Suprapubic skin (tissue), 4 donors: Measurements from ENCODE around the gene SPR. TPM values are rescaled to one million over a fixed set of nuclear protein-coding genes. Genes with fewer than 3 reads are reported as not detected.

ENCODE experiments used
- DNase-seq, 2 donors: peaks; one replicate each; pipeline ENCODE4 v3.0.0-alpha.2; 2019; ENCODE audit warnings: low spot score in 2 of 2
- H3K27ac ChIP-seq: fragments of 200-600 bp; sonication (generic); one replicate; pipeline ENCODE4 v1.5.1; 2019
- H3K27me3 ChIP-seq: fragments of 200-600 bp; sonication (generic); one replicate; pipeline ENCODE4 v1.5.1; 2019
- H3K36me3 ChIP-seq: fragments of 200-600 bp; sonication (generic); one replicate; pipeline ENCODE4 v1.5.1; 2019
- H3K4me1 ChIP-seq: fragments of 200-600 bp; sonication (generic); one replicate; pipeline ENCODE4 v1.5.1; 2019
- H3K4me3 ChIP-seq: fragments of 200-600 bp; sonication (generic); one replicate; pipeline ENCODE4 v1.5.1; 2019; ENCODE audit warnings: mild to moderate bottlenecking
- H3K9me3 ChIP-seq: fragments of 200-600 bp; sonication (generic); one replicate; pipeline ENCODE4 v1.5.1; 2019
- EP300 ChIP-seq: sonication (generic); formaldehyde crosslinking; IDR thresholded peaks from one replicate; pipeline ENCODE4 v1.6.1; 2017; ENCODE audit warnings: antibody characterized with exemption
- POLR2A ChIP-seq, 2 donors: fragments of 450-650 bp; IDR thresholded peaks; one replicate each; pipeline ENCODE4 v1.6.1; 2017; ENCODE audit warnings: antibody characterized with exemption in 2 of 2, mild to moderate bottlenecking in 2 of 2, moderate library complexity in 2 of 2
- POLR2AphosphoS5 ChIP-seq, 3 donors: sonication (generic); formaldehyde crosslinking; IDR thresholded peaks; one replicate each; pipeline ENCODE4 v1.6.1; 2017; ENCODE audit warnings: antibody characterized with exemption in 3 of 3
- WGBS: methylation state at CpG from one replicate; pipeline ENCODE4 v1.1.5; 2018; 5-methylcytosine and 5-hydroxymethylcytosine counted together
- total RNA-seq, 4 donors: library from RNA; depleted of rRNA; stranded (reverse); fragments of >200 nt; gene quantifications; one replicate each; pipeline ENCODE4 v1.1.0, GENCODE V29; 2016
- TF ChIP-seq, protein P1 (sequence below), 2 donors: fragments of 200-600 bp in 1 of 2; fragments of 450-650 bp in 1 of 2; sonication (generic) in 1 of 2; IDR thresholded peaks; one replicate each; pipeline ENCODE4 v1.5.1; 2016 to 2019; ENCODE audit warnings: antibody characterized with exemption in 2 of 2, mild to moderate bottlenecking in 1 of 2, moderate library complexity in 1 of 2

SPR gene
- total RNA-seq: 10 to 100 TPM; 11.9 to 14.2 (median 14.1) TPM

DNA sequence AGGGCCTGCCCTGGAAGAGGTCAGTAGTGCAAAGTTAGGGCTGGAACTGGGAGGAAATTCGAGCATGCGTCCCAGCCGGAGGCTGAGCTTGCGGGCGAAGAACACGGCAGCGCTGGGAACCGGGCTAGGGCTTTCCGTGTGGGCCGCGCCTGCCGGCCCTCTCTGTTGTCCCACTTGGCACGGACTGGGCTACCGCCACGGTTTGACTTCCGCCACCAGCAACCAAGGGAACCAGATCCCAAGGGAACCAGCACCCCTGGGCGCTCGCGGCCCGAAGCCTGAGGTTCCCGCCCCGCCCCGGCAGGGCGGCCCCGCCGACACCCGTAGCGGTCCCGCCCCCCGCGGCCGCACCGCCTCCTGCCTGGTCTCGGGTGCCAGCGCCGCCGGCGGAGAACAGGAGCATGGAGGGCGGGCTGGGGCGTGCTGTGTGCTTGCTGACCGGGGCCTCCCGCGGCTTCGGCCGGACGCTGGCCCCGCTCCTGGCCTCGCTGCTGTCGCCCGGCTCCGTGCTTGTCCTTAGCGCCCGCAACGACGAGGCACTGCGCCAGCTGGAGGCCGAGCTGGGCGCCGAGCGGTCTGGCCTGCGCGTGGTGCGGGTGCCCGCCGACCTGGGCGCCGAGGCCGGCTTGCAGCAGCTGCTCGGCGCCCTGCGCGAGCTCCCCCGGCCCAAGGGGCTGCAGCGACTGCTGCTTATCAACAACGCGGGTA is at the start of gene SPR:
TSS of gene SPR (plus strand) at position 377 of the 708 bp plus-strand sequence. CDS start at position 402, 25 bp downstream.
- DNase-seq: peak in 1 of 2 donors; percentile 81

DNA sequence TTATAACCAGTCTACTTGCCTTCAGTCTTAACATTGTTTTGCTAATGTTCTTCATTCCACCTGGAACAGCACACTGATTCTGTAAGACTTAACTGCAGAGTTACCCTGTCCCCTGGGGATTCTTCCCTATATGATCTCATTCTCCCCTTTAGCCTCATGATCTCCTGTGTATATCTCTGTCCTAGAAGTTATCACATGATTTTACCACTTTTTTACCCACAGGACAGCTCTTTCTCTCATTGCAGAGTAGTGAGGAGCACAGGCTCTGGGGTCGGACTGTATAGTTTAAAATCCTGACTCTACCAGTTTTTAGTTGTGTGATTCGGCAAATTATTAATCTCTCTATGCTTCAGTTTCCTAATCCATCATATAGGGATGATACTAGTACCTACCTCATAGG is 47.1 kb upstream of the SPR start:
- H3K9me3 ChIP-seq: no peaks in the 10 kb centered on the region
- no peak overlapping the region for H3K4me3 ChIP-seq
- H3K27ac ChIP-seq: no peak overlapping the region
- WGBS: 97% methylated on average over 2 of the region's 2 CpGs
- H3K27me3 ChIP-seq: no peaks in the 10 kb centered on the region
- H3K36me3 ChIP-seq: no peaks in the 10 kb centered on the region
- TF ChIP-seq POLR2AphosphoS5 (IDR thresholded peaks at IDR 0.05) (no peak), EP300 (no peak)
- TF ChIP-seq, protein P1, sequence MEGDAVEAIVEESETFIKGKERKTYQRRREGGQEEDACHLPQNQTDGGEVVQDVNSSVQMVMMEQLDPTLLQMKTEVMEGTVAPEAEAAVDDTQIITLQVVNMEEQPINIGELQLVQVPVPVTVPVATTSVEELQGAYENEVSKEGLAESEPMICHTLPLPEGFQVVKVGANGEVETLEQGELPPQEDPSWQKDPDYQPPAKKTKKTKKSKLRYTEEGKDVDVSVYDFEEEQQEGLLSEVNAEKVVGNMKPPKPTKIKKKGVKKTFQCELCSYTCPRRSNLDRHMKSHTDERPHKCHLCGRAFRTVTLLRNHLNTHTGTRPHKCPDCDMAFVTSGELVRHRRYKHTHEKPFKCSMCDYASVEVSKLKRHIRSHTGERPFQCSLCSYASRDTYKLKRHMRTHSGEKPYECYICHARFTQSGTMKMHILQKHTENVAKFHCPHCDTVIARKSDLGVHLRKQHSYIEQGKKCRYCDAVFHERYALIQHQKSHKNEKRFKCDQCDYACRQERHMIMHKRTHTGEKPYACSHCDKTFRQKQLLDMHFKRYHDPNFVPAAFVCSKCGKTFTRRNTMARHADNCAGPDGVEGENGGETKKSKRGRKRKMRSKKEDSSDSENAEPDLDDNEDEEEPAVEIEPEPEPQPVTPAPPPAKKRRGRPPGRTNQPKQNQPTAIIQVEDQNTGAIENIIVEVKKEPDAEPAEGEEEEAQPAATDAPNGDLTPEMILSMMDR (IDR thresholded peaks at IDR 0.05): no peak
- no peaks in the 10 kb centered on the region for H3K4me1 ChIP-seq
- DNase-seq: no peak

More for the DNA sequence above, at the start of gene SPR:
- Histone ChIP-seq H3K36me3 (peaks cover 10% of the 10 kb centered on the region), H3K9me3 (no peaks in the 10 kb centered on the region), H3K27me3 (peaks cover 5% of the 10 kb centered on the region), H3K27ac (peak within 1 kb of the TSS; percentile 39), H3K4me1 (peaks cover 24% of the 10 kb centered on the region), H3K4me3 (peak within 1 kb of the TSS; percentile 60)
- 0% methylated on average over 13 of the region's 76 CpGs for WGBS
- TF ChIP-seq EP300 (no peak), POLR2AphosphoS5 (IDR thresholded peaks at IDR 0.05) (no peak), POLR2A (IDR thresholded peaks at IDR 0.05) (no peak)
- TF ChIP-seq, protein P1 (IDR thresholded peaks at IDR 0.05): no peak

DNA sequence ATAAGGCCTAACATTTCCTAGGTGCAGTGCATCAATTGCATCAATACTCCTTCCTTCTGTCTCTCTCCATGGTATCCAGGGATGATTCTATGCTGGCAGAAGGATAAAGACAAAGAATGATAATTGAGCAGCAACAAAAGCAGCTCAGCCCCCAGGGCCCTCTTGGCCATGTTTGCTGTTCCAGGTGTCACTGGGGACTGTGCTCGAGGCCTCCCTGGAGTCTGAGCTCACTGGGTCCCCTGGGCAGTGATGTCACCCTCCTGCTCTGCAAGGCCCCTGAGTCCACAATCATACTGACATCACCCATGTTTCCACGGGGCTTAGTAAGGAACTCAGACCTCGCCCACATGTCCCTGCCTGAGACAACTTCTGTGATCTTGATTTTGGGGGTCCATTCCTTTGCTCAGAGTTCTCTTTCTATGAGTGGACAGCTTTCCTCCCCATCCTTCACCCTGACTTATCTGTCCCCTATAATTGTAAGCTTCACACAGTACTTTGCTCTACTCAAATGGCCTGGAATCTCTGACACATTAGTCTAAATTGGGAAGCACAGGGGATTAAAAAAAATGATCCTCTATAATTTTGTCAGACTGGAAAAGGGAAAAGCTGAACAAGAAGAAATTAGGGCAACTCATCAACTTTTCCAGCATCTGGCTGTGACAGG is 45.6 kb upstream of the SPR start:
- no peaks in the 10 kb centered on the region for H3K4me1 ChIP-seq
- H3K36me3 ChIP-seq: no peaks in the 10 kb centered on the region
- H3K4me3 ChIP-seq: no peak overlapping the region
- WGBS: 71% methylated on average over 3 of the region's 3 CpGs
- no peak for DNase-seq
- TF ChIP-seq POLR2A (IDR thresholded peaks at IDR 0.05) (no peak), EP300 (no peak), POLR2AphosphoS5 (IDR thresholded peaks at IDR 0.05) (no peak)
- TF ChIP-seq, protein P1 (IDR thresholded peaks at IDR 0.05): no peak
- no peaks in the 10 kb centered on the region for H3K27me3 ChIP-seq
- H3K9me3 ChIP-seq: no peaks in the 10 kb centered on the region
- no peak overlapping the region for H3K27ac ChIP-seq

DNA sequence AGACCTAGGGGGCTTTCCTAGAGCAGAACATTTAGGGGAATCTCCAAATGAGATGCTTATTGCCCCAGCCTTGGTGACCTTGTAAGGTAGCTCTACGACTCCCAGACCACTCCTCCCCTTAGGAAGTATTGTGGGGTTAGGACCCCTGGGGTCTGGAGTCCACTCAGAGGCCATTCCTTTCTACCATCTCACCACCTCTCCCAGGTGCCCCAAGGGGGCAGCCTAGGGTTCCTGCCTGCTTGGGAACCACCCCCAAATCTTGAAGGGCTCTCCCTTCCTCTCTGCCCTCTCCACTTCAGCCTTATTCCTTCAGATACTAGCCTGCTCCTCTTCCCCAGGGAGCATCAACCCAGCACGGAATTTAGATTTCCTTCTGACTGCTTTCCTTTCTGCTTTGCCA is 43.9 kb upstream of the SPR start:
- H3K4me1 ChIP-seq: no peaks in the 10 kb centered on the region
- 59% methylated on average over 2 of the region's 2 CpGs for WGBS
- H3K36me3 ChIP-seq: no peaks in the 10 kb centered on the region
- no peak overlapping the region for H3K4me3 ChIP-seq
- no peak for TF ChIP-seq POLR2A (IDR thresholded peaks at IDR 0.05)
- TF ChIP-seq, protein P1 (IDR thresholded peaks at IDR 0.05): no peak
- TF ChIP-seq EP300: no peak
- no peak for TF ChIP-seq POLR2AphosphoS5 (IDR thresholded peaks at IDR 0.05)
- DNase-seq: no peak
- H3K9me3 ChIP-seq: no peaks in the 10 kb centered on the region
- no peaks in the 10 kb centered on the region for H3K27me3 ChIP-seq
- no peak overlapping the region for H3K27ac ChIP-seq
